H1 (cell line): ENCODE data around the gene CEP97. TPM values are rescaled to one million over a fixed set of nuclear protein-coding genes. Genes with fewer than 3 reads are reported as not detected.

Experiments
- CTCF ChIA-PET: fragments of 300-600 bp; sonication (Branson Sonifier 250); formaldehyde crosslinking; loops from one replicate; lab custom pipeline; 2021; ENCODE audit not compliant: partially characterized antibody; lab: Charles Lee
- POLR2A ChIA-PET: fragments of 300-600 bp; sonication (Branson Sonifier 250); formaldehyde crosslinking; loops from one replicate; lab custom pipeline; 2021; ENCODE audit warnings: inconsistent platforms; ENCODE audit not compliant: partially characterized antibody; lab: Charles Lee
- DNase-seq, 2 experiments: peaks; one replicate each; pipeline versions ENCODE4 v3.0.0 to v3.0.0-alpha.2; 2010 to 2022; ENCODE audit warnings: low spot score in 2 of 2, low read depth in 1 of 2, mixed read lengths in 1 of 2
- FAIRE-seq: peaks from 2 replicates; lab custom pipeline; 2011; peaks lifted over from hg19 to GRCh38; lab: Jason Lieb, UNC
- H2AFZ ChIP-seq: 2 replicates; pipeline ENCODE4 v1.8.1; 2012; ENCODE audit warnings: low read length, inconsistent platforms
- H2AK5ac ChIP-seq: 2 replicates; pipeline ENCODE4 v1.6.1; 2013; ENCODE audit warnings: low read depth, low read length
- H2BK120ac ChIP-seq: replicated peaks from 2 replicates; pipeline ENCODE3; 2013; ENCODE audit warnings: low read depth, low read length, inconsistent platforms
- H2BK12ac ChIP-seq: 2 replicates; pipeline ENCODE4 v1.6.1; 2013; ENCODE audit warnings: low read depth, low read length
- H2BK15ac ChIP-seq: 2 replicates; pipeline ENCODE4 v1.6.1; 2013; ENCODE audit warnings: low read length
- H2BK20ac ChIP-seq: 2 replicates; pipeline ENCODE4 v1.6.1; 2013; ENCODE audit warnings: low read length
- H2BK5ac ChIP-seq: 2 replicates; pipeline ENCODE4 v1.6.1; 2013; ENCODE audit warnings: low read depth, low read length
- H3K14ac ChIP-seq: 2 replicates; pipeline ENCODE4 v1.6.1; 2013; ENCODE audit warnings: inconsistent platforms; ENCODE audit not compliant: insufficient read length
- H3K18ac ChIP-seq: 2 replicates; pipeline ENCODE4 v1.6.1; 2013; ENCODE audit warnings: low read length; ENCODE audit errors: extremely low read depth
- H3K23ac ChIP-seq: 2 replicates; pipeline ENCODE4 v1.6.1; 2013; ENCODE audit warnings: inconsistent platforms; ENCODE audit not compliant: insufficient read length
- H3K23me2 ChIP-seq: 2 replicates; pipeline ENCODE4 v1.6.1; 2013; ENCODE audit warnings: low read depth, low read length
- H3K27ac ChIP-seq: 2 replicates; pipeline ENCODE4 v1.6.1; 2011; ENCODE audit warnings: low read depth, low read length, inconsistent platforms
- H3K27me3 ChIP-seq, 4 experiments: replicated peaks in 1 of 4; 1 replicate in 1 of 4; 2 replicates in 3 of 4; pipeline versions ENCODE4 v1.6.1 to v1.8.1; 2011 to 2013; ENCODE audit warnings: low read length in 3 of 4, mild to moderate bottlenecking in 3 of 4, inconsistent platforms in 2 of 4, mixed read lengths in 2 of 4, moderate library complexity in 1 of 4; ENCODE audit not compliant: control insufficient read depth in 3 of 4, insufficient read depth in 3 of 4; ENCODE audit errors: extremely low read depth in 1 of 4
- H3K36me3 ChIP-seq, 4 experiments: 2 replicates each; pipeline versions ENCODE4 v1.6.1 to v1.8.1; 2011 to 2013; ENCODE audit warnings: mild to moderate bottlenecking in 4 of 4, low read length in 3 of 4, moderate library complexity in 2 of 4, control low read depth in 1 of 4, inconsistent platforms in 1 of 4; ENCODE audit not compliant: insufficient read depth in 4 of 4, control insufficient read depth in 2 of 4
- H3K4ac ChIP-seq: replicated peaks from 2 replicates; pipeline ENCODE3; 2013; ENCODE audit warnings: low read length, low read depth, mixed read lengths, inconsistent platforms; ENCODE audit not compliant: insufficient read length
- H3K4me1 ChIP-seq, 4 experiments: replicated peaks in 1 of 4; 1 replicate in 1 of 4; 2 replicates in 3 of 4; pipeline versions ENCODE4 v1.6.1 to v1.8.1; 2011 to 2013; ENCODE audit warnings: low read length in 3 of 4, inconsistent platforms in 2 of 4, mixed read lengths in 1 of 4; ENCODE audit not compliant: insufficient read depth in 4 of 4, control insufficient read depth in 3 of 4
- H3K4me2 ChIP-seq, 2 experiments: 2 replicates each; pipeline versions ENCODE4 v1.6.1 to v1.8.1; 2011 to 2013; ENCODE audit warnings: low read depth in 2 of 2, low read length in 2 of 2, control low read depth in 1 of 2, inconsistent platforms in 1 of 2, mild to moderate bottlenecking in 1 of 2; ENCODE audit not compliant: insufficient read depth in 1 of 2
- H3K4me3 ChIP-seq, 4 experiments: fragments of 200-600, 300-600 bp in 1 of 4; sonication (generic), shearing (Covaris generic), sonication (Bioruptor Twin) in 1 of 4; 2 replicates each; pipeline versions ENCODE4 v1.5.1 to v1.8.1; 2011 to 2016; ENCODE audit warnings: low read length in 4 of 4, low read depth in 3 of 4, control low read depth in 2 of 4, inconsistent platforms in 2 of 4, mild to moderate bottlenecking in 2 of 4, mixed read lengths in 1 of 4, moderate library complexity in 1 of 4; ENCODE audit not compliant: insufficient read depth in 2 of 4; ENCODE audit errors: extremely low read depth in 1 of 4
- H3K56ac ChIP-seq: replicated peaks from 2 replicates; pipeline ENCODE3; 2013; ENCODE audit warnings: low read depth, mild to moderate bottlenecking, mixed read lengths, low read length, inconsistent platforms; ENCODE audit not compliant: insufficient read length
- H3K79me1 ChIP-seq: 2 replicates; pipeline ENCODE4 v1.6.1; 2013; ENCODE audit warnings: low read depth, low read length, control low read depth
- H3K79me2 ChIP-seq, 2 experiments: 2 replicates each; pipeline versions ENCODE4 v1.6.1 to v1.8.1; 2012 to 2013; ENCODE audit warnings: low read length in 2 of 2, mild to moderate bottlenecking in 2 of 2, inconsistent platforms in 1 of 2; ENCODE audit not compliant: insufficient read depth in 2 of 2, control insufficient read depth in 1 of 2
- H3K9ac ChIP-seq, 4 experiments: replicated peaks in 1 of 4; 1 replicate in 1 of 4; 2 replicates in 3 of 4; pipeline versions ENCODE4 v1.6.1 to v1.8.1; 2011 to 2013; ENCODE audit warnings: low read depth in 3 of 4, low read length in 3 of 4, control low read depth in 2 of 4, mild to moderate bottlenecking in 2 of 4, moderate library complexity in 2 of 4, inconsistent platforms in 1 of 4; ENCODE audit errors: extremely low read depth in 1 of 4
- H3K9me3 ChIP-seq, 2 experiments: 2 replicates each; pipeline versions ENCODE4 v1.6.1 to v1.8.1; 2012 to 2013; ENCODE audit warnings: mild to moderate bottlenecking in 2 of 2, moderate library complexity in 2 of 2, control low read depth in 1 of 2, inconsistent platforms in 1 of 2, low read depth in 1 of 2, low read length in 1 of 2, mixed read lengths in 1 of 2; ENCODE audit not compliant: insufficient read depth in 2 of 2
- H4K20me1 ChIP-seq, 2 experiments: replicated peaks in 1 of 2; 2 replicates each; pipeline versions ENCODE3 to v1.8.1; 2011 to 2013; ENCODE audit warnings: inconsistent platforms in 2 of 2, low read length in 2 of 2, mild to moderate bottlenecking in 1 of 2; ENCODE audit not compliant: insufficient read depth in 2 of 2, control insufficient read depth in 1 of 2
- H4K5ac ChIP-seq: 2 replicates; pipeline ENCODE4 v1.6.1; 2013; ENCODE audit warnings: low read length, low read depth, mixed read lengths, inconsistent platforms; ENCODE audit not compliant: insufficient read length
- H4K8ac ChIP-seq: 2 replicates; pipeline ENCODE4 v1.8.0; 2013; ENCODE audit warnings: mild to moderate bottlenecking, moderate library complexity, low read length, inconsistent platforms; ENCODE audit not compliant: insufficient read depth; ENCODE audit errors: extremely low read depth
- H4K91ac ChIP-seq: replicated peaks from 2 replicates; pipeline ENCODE3; 2013; ENCODE audit warnings: low read length, mixed read lengths, inconsistent platforms; ENCODE audit not compliant: insufficient read length
- WGBS, 2 experiments: shearing (Covaris generic) in 1 of 2; methylation state at CpG; one replicate each; pipeline versions ENCODE4 v1.1.6 to v1.1.7; 2013 to 2015; ENCODE audit warnings: low lambda C conversion rate in 2 of 2, mixed read lengths in 2 of 2, inconsistent platforms in 1 of 2, low coverage in 1 of 2, missing lambda C conversion rate in 1 of 2; ENCODE audit not compliant: insufficient replicate concordance in 2 of 2, insufficient coverage in 1 of 2, insufficient read length in 1 of 2; ENCODE audit errors: extremely low coverage in 1 of 2, missing lambda C conversion rate in 1 of 2; 5-methylcytosine and 5-hydroxymethylcytosine counted together
- polyA plus RNA-seq, 7 experiments: library from polyadenylated mRNA; depleted of rRNA in 3 of 7; stranded (reverse) in 5 of 7; unstranded in 2 of 7; fragments of >200 nt in 5 of 7; fragments of 200-250 nt in 2 of 7; gene quantifications; 1 replicate in 5 of 7; 2 replicates in 1 of 7; 4 replicates in 1 of 7; pipeline versions ENCODE4 v1.2.1 to v1.2.3, GENCODE V29; 2011 to 2013; ENCODE audit warnings: missing spikeins in 2 of 7, mixed read lengths in 2 of 7
- total RNA-seq: library from RNA; stranded (reverse); fragmentation: NEBNext Ultra II Directional; extraction: Animal tissue kit (Norgen Biotek cat#: 25700); gene quantifications from 2 replicates; pipeline ENCODE4 v1.2.1, GENCODE V29; 2021

The CEP97 gene
- total and polyA plus RNA-seq, 2 of the 8 experiments (the other 6 are each of a cell fraction or from before 2014, with no cell fraction given) = 1.6 to 13.2 TPM

DNA sequence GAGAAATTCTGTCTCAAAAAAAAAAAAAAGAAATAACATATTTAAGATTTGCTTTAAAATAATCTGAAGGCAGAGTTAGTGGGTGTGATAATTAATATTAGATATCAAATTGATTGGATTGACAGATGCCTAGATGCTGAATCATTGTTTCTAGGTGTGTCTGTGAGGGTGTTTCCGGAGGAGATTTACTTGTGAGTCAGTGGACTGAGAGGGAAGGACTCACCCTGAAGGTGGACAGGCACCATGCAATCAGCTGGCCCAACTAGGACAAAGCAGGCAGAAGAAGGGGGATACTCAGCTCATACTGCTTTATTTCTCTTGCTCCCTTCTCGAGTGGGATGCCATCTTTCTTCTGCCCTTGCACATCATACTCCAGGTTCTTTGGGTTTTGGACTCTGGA lies 21.2 kb upstream of the CEP97 start:
- Histone ChIP-seq H2AFZ (no peak overlapping the region), H4K20me1 (no peaks in the 10 kb centered on the region), H3K23ac (no peak overlapping the region), H3K4ac (no peak overlapping the region), H4K91ac (peak overlapping the region; percentile 25), H3K9me3 (no peaks in the 10 kb centered on the region), H3K14ac (no peak overlapping the region), H3K36me3 (no peaks in the 10 kb centered on the region), H3K4me1 (no peaks in the 10 kb centered on the region), H3K18ac (no peak overlapping the region), H2BK15ac (no peak overlapping the region), H3K27ac (no peak overlapping the region), H3K79me1 (no peaks in the 10 kb centered on the region), H3K4me2 (no peak overlapping the region), H2BK120ac (no peak overlapping the region), H3K9ac (no peak overlapping the region), H3K4me3 (no peak overlapping the region), H2AK5ac (0 out of 2 replicates have a peak overlapping the region, but pooled peaks have one; percentile 78), H3K79me2 (no peaks in the 10 kb centered on the region), H2BK12ac (0 out of 2 replicates have a peak overlapping the region, but pooled peaks have one; percentile 40), H3K27me3 (no peaks in the 10 kb centered on the region), H4K5ac (no peak overlapping the region), H2BK5ac (no peak overlapping the region), H3K23me2 (no peaks in the 10 kb centered on the region), H2BK20ac (no peak overlapping the region), H3K56ac (no peak overlapping the region), H4K8ac (no peak overlapping the region; the same call in 1 of the 2 replicates)
- DNase-seq (no peak), FAIRE-seq (no peak)
- CTCF ChIA-PET = interaction anchor here (1.0 to 1.6 kb wide), 2 partner anchors 10 to 633 kb away, joined by 3 to 6 read pairs; no protein-coding TSS in a partner anchor
- POLR2A ChIA-PET = interaction anchor here (0.6 to 2.5 kb wide), 5 partner anchors 12 to 190 kb away, joined by 3 to 16 read pairs (median 3); partner anchors contain the start of genes RPL24 and SENP7
- 89% methylated on average over 2 of the region's 2 CpGs; no CpG with 5 or more reads in 1 of the 2 experiments for WGBS, 2 experiments
